HG03521 (cell line): ENCODE measurements around the gene SESTD1.
A peak's percentile ranks its signal among the peaks of the same experiment; 100 is the strongest.

ENCODE experiments used
- ATAC-seq: cut with Tn5 transposase; IDR thresholded peaks from one replicate; pipeline ENCODE4 v1.9.1; 2021; ENCODE audit warnings: mild to moderate bottlenecking, moderate library complexity; ENCODE audit not compliant: unreplicated experiment

Gene SESTD1

GRCh38 chr2:179264368-179265081 is at the start of gene SESTD1:
Gene SESTD1 (minus strand): TSS chr2:179264832. CDS start chr2:179191841, 72,991 bp downstream.
- ATAC-seq: peak; percentile 58

- ATAC-seq: no peak
These were observed 48.4 kb upstream of the SESTD1 start for GRCh38 chr2:179313057-179313456.

- ATAC-seq: no peak
These were observed 46.5 kb upstream of the SESTD1 start for GRCh38 chr2:179311101-179311500.

GRCh38 chr2:179307616-179308371 is 43.2 kb upstream of the SESTD1 start:
- no peak for ATAC-seq

- no peak for ATAC-seq
These were observed 40.5 kb upstream of the SESTD1 start for GRCh38 chr2:179305125-179305524.

- no peak for ATAC-seq
These were observed 39.8 kb upstream of the SESTD1 start for GRCh38 chr2:179304424-179304823.

- no peak for ATAC-seq
These were observed 38.3 kb upstream of the SESTD1 start for GRCh38 chr2:179302764-179303571.

GRCh38 chr2:179302149-179302548 is 37.5 kb upstream of the SESTD1 start:
- ATAC-seq: no peak

GRCh38 chr2:179298666-179299065 is 34.0 kb upstream of the SESTD1 start:
- no peak for ATAC-seq

GRCh38 chr2:179297927-179298326 is 33.3 kb upstream of the SESTD1 start:
- no peak for ATAC-seq

- no peak for ATAC-seq
These were observed 25.7 kb upstream of the SESTD1 start for GRCh38 chr2:179290329-179290728.

GRCh38 chr2:179285060-179285459 is 20.4 kb upstream of the SESTD1 start:
- no peak for ATAC-seq

GRCh38 chr2:179277429-179278196 is 13.0 kb upstream of the SESTD1 start:
- no peak for ATAC-seq

- no peak for ATAC-seq
These were observed 10.8 kb upstream of the SESTD1 start for GRCh38 chr2:179275253-179276012.

- ATAC-seq: peak; percentile 96
These were observed 10.1 kb upstream of the SESTD1 start for GRCh38 chr2:179274749-179275148.

- no peak for ATAC-seq
These were observed 8.9 kb upstream of the SESTD1 start for GRCh38 chr2:179273461-179273962.

GRCh38 chr2:179272406-179273192 is 8.0 kb upstream of the SESTD1 start:
- ATAC-seq: no peak

- ATAC-seq: no peak
These were observed 6.1 kb upstream of the SESTD1 start for GRCh38 chr2:179270689-179271088.
